OCI-LY7 (cell line): ENCODE measurements around the gene ATP2B3.

Experiments used
- EZH2phosphoT487 ChIP-seq: fragments of 200-600 bp; sonication (generic); IDR thresholded peaks from 2 replicates; pipeline ENCODE4 v1.6.1; 2018; ENCODE audit warnings: low read depth, borderline replicate concordance, mild to moderate bottlenecking, mixed run types, antibody characterized with exemption, low read length, moderate library complexity, mixed read lengths
- TF ChIP-seq, protein P1 (sequence below): fragments of 200-600 bp; sonication (generic); conservative IDR thresholded peaks from 2 replicates; pipeline ENCODE4 v1.5.1; 2014; ENCODE audit warnings: mild to moderate bottlenecking, antibody characterized with exemption, low read length, moderate library complexity, mixed read lengths

DNA sequence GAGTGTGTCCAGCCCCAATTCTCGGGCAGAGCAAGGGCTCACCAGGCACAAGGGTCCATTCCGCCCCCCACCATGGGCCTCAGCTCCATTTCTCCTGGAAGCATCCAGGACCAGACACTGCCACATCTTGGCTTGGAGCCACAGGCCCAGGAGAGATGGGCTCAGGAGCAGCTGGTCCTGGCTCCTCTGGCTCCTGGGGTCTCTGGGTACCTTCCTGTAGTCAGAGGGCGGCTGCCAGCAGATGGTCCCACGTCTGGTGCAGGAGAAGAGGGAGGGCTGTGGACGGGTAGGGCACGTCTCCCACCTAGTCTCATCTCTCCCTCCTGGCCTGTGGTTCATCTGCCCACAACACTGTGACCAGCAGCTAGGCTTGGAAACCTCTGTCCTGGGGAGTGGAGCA lies 8.0 kb downstream of the ATP2B3 start:
- TF ChIP-seq EZH2phosphoT487, result no peak
- TF ChIP-seq, protein P1, sequence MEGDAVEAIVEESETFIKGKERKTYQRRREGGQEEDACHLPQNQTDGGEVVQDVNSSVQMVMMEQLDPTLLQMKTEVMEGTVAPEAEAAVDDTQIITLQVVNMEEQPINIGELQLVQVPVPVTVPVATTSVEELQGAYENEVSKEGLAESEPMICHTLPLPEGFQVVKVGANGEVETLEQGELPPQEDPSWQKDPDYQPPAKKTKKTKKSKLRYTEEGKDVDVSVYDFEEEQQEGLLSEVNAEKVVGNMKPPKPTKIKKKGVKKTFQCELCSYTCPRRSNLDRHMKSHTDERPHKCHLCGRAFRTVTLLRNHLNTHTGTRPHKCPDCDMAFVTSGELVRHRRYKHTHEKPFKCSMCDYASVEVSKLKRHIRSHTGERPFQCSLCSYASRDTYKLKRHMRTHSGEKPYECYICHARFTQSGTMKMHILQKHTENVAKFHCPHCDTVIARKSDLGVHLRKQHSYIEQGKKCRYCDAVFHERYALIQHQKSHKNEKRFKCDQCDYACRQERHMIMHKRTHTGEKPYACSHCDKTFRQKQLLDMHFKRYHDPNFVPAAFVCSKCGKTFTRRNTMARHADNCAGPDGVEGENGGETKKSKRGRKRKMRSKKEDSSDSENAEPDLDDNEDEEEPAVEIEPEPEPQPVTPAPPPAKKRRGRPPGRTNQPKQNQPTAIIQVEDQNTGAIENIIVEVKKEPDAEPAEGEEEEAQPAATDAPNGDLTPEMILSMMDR, result no peak
